Activated CD8-positive, alpha-beta memory T cell treated with anti-CD3 and anti-CD28 coated beads, Interleukin-2, amount 10 ng/mL, durations not matched to agents 7 days and 5 days (primary cell): Measurements from ENCODE around the gene SCN4B. TPM values are rescaled to one million over a fixed set of nuclear protein-coding genes. Genes with fewer than 3 reads are reported as not detected.
A peak's percentile ranks its signal among the peaks of the same experiment; 100 is the strongest.

Experiments
- ATAC-seq: fragments of 150-1000 bp; cut with Tn5 transposase; one replicate; pipeline ENCODE4 v1.10.0; 2021; ENCODE audit warnings: moderate library complexity
- CTCF ChIA-PET: fragments of 350-600 bp; sonication (Branson Sonifier 250); formaldehyde crosslinking; loops from one replicate; lab custom pipeline; 2021; ENCODE audit warnings: antibody characterized with exemption; lab: Charles Lee
- DNase-seq: peaks from one replicate; pipeline ENCODE4 v3.0.0-alpha.2; 2020
- H3K27ac Mint-ChIP-seq: one replicate; pipeline ENCODE4 v1.8.0; 2021; ENCODE audit warnings: mild to moderate bottlenecking, mixed read lengths
- H3K27me3 Mint-ChIP-seq: one replicate; pipeline ENCODE4 v1.8.0; 2021; ENCODE audit warnings: mixed read lengths
- H3K36me3 Mint-ChIP-seq: one replicate; pipeline ENCODE4 v1.8.0; 2021; ENCODE audit warnings: mild to moderate bottlenecking, mixed read lengths
- H3K4me1 Mint-ChIP-seq: one replicate; pipeline ENCODE4 v1.8.0; 2021; ENCODE audit warnings: mixed read lengths
- H3K4me3 Mint-ChIP-seq: one replicate; pipeline ENCODE4 v1.8.0; 2021; ENCODE audit warnings: mild to moderate bottlenecking, moderate library complexity, mixed read lengths
- H3K9me3 Mint-ChIP-seq: one replicate; pipeline ENCODE4 v1.8.0; 2022; ENCODE audit warnings: low read depth, mixed read lengths
- total RNA-seq, 2 experiments: library from RNA; stranded (reverse); gene quantifications; one replicate each; pipeline ENCODE4 v1.2.3, GENCODE V29; 2021

The SCN4B gene
- total RNA-seq, 2 experiments from 2014 or later = 0.54 TPM; not detected in 1

DNA sequence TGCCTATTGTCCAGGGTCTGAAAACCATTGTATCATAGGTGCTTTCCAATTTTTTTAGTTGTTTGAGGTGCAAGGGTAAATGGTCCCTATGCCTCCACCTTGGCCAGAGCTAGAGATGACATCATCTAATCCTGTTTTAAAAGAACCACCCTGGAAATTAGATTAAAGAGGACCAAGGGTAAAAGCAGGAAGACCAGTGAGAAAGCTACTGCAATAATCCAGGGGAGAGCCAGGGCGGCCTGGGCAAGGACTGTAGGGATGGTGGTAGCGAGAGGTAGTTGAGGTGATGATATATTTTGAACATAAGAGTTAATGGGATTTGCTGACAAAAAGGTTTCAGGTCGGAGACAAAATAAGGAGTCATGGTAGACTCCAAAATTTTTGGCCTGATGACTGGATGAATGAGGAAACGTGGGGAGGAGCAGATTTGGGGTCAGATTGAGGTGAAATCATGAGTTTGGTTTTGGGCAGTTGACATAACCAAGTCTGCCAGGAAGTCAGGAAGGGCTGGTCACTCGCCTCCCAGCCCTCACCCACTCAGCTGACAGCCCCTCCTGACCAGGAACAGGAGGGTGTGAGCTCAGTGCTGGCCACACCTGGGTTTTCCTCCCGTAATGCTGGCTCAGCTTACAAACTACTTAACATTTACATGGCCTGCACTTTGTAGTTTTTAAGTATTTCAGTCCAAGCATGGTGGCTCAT lies 23.0 kb downstream of the SCN4B start:
- DNase-seq = no peak
- CTCF ChIA-PET = interaction anchor here (1.6 kb wide), 1 partner anchor 42 kb away, joined by 6 read pairs; no protein-coding TSS in a partner anchor
- Mint-ChIP-seq H3K27me3 (peaks cover 29% of the 10 kb centered on the region), H3K4me1 (peaks cover 11% of the 10 kb centered on the region), H3K4me3 (no peak overlapping the region), H3K27ac (no peak overlapping the region), H3K36me3 (no peaks in the 10 kb centered on the region), H3K9me3 (no peaks in the 10 kb centered on the region)
- no peak for ATAC-seq

DNA sequence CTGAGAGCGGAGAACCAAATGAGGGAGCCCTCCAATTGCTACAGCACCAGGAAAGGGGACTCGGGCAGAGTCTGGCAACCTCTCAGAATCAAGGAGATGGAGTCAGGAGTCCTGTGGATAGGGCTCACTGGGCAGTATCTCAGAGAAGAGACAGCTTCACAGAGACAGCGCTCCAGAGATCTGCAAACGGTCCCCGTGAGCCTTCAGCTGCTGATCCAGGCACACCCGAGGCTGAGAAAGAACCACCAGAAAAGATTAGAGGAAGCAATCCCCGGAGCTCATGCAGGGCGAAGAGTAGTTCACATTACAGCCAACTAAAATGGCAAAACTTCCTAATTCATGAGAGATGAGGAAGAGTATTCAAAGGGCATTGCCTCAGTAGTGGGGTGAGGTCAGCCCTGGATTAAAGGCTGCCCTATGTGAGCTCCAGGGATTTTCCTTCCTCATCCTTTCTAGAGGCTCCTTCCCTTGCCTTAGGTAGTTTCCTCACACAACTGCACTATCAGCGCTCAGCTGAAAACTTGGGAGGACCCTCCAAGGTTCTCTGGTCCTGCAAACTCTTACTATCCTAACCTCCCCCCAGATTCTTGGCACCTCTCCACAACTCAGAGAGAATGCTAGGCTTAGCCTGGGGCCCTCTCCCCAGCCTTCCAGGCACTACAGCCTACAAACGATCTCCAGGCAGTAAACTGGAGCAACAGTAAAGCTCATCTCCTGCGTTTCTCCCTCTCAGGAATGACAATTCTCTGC lies 23.7 kb downstream of the SCN4B start:
- peaks cover 11% of the 10 kb centered on the region for H3K4me1 Mint-ChIP-seq
- DNase-seq = no peak
- H3K36me3 Mint-ChIP-seq = no peaks in the 10 kb centered on the region
- H3K27me3 Mint-ChIP-seq = peaks cover 22% of the 10 kb centered on the region
- no peak for ATAC-seq
- no peak overlapping the region for H3K4me3 Mint-ChIP-seq
- CTCF ChIA-PET = interaction anchor here (0.8 kb wide), 1 partner anchor 42 kb away, joined by 3 read pairs; no protein-coding TSS in a partner anchor
- H3K9me3 Mint-ChIP-seq = no peaks in the 10 kb centered on the region
- H3K27ac Mint-ChIP-seq = no peak overlapping the region

DNA sequence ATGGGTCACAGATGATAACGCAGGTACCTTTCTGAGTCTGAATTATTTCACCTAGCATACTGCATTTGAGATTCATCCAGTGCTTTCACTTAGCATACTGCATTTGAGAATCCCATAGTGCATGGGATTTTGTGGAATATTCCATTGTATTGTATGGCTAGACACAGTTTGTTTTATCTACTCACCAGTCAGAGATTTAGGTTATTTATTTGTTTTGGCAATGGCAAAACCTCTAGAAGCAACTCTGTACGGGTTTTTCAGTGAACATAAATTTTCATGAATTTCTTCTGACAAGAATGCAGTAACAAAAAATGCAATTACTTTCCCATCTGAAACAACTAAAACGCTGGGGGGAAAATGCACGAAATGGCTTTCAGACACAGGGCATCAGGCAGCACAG lies 24.3 kb downstream of the SCN4B start:
- Mint-ChIP-seq H3K9me3 (no peaks in the 10 kb centered on the region), H3K4me3 (no peak overlapping the region), H3K27me3 (peaks cover 19% of the 10 kb centered on the region), H3K27ac (no peak overlapping the region), H3K36me3 (no peaks in the 10 kb centered on the region), H3K4me1 (peaks cover 11% of the 10 kb centered on the region)
- DNase-seq (no peak), ATAC-seq (no peak)
- CTCF ChIA-PET = interaction anchor here (0.8 kb wide), 1 partner anchor 43 kb away, joined by 3 read pairs; no protein-coding TSS in a partner anchor

DNA sequence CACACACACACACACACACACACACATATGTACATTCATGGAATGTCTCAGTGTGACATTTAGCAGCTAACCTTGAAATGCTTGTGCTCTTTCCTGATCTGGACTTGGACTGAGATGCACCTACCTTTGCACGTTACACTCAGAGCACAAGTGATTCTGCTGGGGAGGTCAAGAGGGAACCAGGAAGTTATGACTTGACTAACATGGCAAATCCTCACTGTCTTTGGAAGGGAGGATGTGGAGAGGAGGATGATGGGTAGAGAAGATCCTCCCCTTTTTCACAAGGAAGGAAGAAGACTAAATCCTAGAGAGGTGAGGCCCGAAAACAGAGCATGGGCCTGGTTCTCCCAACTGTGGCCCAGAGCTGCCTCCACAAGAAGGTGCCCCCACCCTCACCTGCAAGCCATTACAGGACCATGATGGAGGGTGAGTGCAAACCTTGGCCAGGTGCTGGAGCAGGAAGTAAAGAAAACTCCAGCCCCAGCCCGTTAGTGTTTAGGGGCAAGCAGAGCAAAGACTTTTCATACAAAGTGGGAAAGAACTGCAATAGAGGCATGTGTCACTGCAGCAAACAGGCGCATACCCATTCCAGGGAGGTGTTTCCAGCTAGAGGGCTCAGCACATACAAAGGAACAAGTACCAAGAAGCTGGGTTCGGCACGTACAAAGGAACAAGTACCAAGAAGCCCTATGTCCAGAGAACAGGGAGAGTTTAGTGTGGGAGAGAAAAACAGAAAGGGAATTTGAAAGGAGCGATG lies 26.4 kb downstream of the SCN4B start:
- no peaks in the 10 kb centered on the region for H3K9me3 Mint-ChIP-seq
- DNase-seq (no peak), ATAC-seq (peak; percentile 51)
- peaks cover 15% of the 10 kb centered on the region for H3K27me3 Mint-ChIP-seq
- peak overlapping the region; percentile 18 for H3K27ac Mint-ChIP-seq
- H3K4me3 Mint-ChIP-seq = no peak overlapping the region
- CTCF ChIA-PET = no interaction called here
- H3K36me3 Mint-ChIP-seq = peaks cover 2% of the 10 kb centered on the region
- peaks cover 11% of the 10 kb centered on the region for H3K4me1 Mint-ChIP-seq

DNA sequence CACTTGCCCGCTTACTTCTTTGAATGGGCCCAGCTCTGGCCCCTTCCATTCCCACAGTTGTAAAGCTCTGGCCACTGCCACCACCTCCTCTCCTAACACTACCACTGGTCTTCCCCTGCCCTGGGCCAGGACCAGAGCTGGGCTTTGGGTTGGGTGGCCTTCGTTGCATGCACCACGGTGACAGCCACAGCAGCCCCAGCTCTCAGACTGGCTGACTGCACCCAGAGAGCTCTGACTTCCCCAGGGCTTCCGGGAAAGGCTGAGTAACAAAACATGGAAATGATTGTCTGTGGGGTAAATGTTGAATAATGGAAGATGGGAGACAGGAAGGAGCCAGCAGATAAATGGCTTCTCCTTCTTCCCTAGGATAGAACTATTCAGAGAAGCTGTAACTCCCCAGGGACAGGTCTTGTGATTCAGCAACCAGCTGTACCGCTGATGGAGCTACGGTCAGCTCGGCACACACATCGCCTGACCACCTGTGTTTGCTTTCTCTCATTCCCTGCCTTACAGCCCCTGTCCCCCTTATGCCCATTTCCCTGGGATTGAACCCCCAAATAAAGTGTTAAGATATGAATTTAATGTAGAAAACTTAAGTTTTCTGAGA lies 27.6 kb downstream of the SCN4B start:
- peaks cover 10% of the 10 kb centered on the region for H3K9me3 Mint-ChIP-seq
- CTCF ChIA-PET = interaction anchor here (0.5 to 1.2 kb wide), 5 partner anchors 11 to 171 kb away, joined by 3 to 5 read pairs (median 3); no protein-coding TSS in a partner anchor
- DNase-seq = no peak
- no peak overlapping the region for H3K27ac Mint-ChIP-seq
- peaks cover 8% of the 10 kb centered on the region for H3K36me3 Mint-ChIP-seq
- ATAC-seq = no peak
- H3K4me1 Mint-ChIP-seq = peaks cover 11% of the 10 kb centered on the region
- H3K27me3 Mint-ChIP-seq = peaks cover 9% of the 10 kb centered on the region
- no peak overlapping the region for H3K4me3 Mint-ChIP-seq

DNA sequence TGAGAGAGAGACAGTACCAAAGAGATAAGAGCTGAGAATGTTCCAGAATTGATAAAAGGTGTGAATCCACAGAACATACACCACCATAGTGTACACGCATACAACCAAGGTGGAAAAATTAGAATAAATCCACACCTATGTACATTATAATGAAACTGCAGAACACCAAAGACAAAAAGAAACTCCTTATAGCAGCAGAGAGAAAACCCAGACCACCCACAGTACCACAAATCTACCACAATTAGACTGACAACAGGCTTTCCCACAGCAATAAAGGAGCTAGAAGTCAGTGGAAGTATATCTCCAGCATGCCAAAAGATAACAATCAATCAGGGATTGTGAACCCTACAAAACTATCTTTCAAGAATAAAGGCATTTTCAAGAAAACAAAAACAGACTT lies 31.8 kb downstream of the SCN4B start:
- Mint-ChIP-seq H3K27ac (no peak overlapping the region), H3K4me1 (peaks cover 26% of the 10 kb centered on the region), H3K36me3 (peaks cover 16% of the 10 kb centered on the region), H3K4me3 (no peak overlapping the region), H3K9me3 (peaks cover 15% of the 10 kb centered on the region), H3K27me3 (no peaks in the 10 kb centered on the region)
- no peak for DNase-seq
- ATAC-seq = no peak
- CTCF ChIA-PET = interaction anchor here (0.9 kb wide), 1 partner anchor 50 kb away, joined by 3 read pairs; no protein-coding TSS in a partner anchor

DNA sequence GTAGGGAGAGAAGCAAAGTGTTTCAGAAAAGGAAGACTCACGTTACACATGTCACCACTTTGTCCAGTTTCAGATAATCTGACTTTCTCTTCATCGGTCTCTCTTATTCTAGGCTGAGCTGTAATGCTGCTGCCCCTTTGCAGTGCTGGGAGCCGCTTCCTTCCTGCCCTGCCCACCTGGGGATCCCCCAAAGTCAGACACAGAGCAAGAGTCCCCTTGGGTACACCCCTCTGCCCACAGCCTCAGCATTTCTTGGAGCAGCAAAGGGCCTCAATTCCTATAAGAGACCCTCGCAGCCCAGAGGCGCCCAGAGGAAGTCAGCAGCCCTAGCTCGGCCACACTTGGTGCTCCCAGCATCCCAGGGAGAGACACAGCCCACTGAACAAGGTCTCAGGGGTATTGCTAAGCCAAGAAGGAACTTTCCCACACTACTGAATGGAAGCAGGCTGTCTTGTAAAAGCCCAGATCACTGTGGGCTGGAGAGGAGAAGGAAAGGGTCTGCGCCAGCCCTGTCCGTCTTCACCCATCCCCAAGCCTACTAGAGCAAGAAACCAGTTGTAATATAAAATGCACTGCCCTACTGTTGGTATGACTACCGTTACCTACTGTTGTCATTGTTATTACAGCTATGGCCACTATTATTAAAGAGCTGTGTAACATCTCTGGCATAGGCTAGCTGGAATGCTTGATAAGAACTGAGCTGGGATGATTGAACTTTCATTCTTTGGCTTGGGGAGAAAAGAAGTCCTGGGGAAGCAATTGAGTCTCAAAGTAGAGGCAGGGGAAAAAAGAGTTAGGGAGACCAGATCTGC lies 34.6 kb downstream of the SCN4B start:
- H3K4me1 Mint-ChIP-seq = peaks cover 50% of the 10 kb centered on the region
- peak overlapping the region; percentile 46 for H3K4me3 Mint-ChIP-seq
- peaks cover 16% of the 10 kb centered on the region for H3K36me3 Mint-ChIP-seq
- H3K27ac Mint-ChIP-seq = peak overlapping the region; percentile 74
- no peaks in the 10 kb centered on the region for H3K27me3 Mint-ChIP-seq
- peak; percentile 75 for DNase-seq
- peak; percentile 85 for ATAC-seq
- CTCF ChIA-PET = interaction anchor here (0.9 to 2.8 kb wide), 4 partner anchors 10 to 65 kb away, joined by 3 to 11 read pairs (median 6); no protein-coding TSS in a partner anchor
- peaks cover 15% of the 10 kb centered on the region for H3K9me3 Mint-ChIP-seq

DNA sequence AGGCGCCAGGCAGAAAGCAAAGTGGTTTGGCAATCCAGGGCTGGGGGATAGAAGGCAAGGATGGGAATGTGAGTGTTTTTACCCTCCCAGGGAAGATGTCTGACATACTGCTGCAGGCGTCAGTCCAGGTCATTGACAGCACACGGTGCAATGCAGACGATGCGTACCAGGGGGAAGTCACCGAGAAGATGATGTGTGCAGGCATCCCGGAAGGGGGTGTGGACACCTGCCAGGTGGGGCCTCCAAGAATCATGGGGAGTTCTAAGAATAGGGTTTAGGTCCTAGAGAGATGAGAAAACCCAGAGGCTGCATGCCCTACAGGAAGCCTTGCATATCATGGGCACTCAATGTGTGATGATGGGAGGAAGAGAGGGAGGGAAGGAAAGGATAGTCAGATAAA lies 37.6 kb downstream of the SCN4B start:
- H3K27me3 Mint-ChIP-seq = no peaks in the 10 kb centered on the region
- peaks cover 58% of the 10 kb centered on the region for H3K4me1 Mint-ChIP-seq
- ATAC-seq (no peak), DNase-seq (no peak)
- no peak overlapping the region for H3K4me3 Mint-ChIP-seq
- peaks cover 5% of the 10 kb centered on the region for H3K9me3 Mint-ChIP-seq
- peaks cover 8% of the 10 kb centered on the region for H3K36me3 Mint-ChIP-seq
- peak overlapping the region; percentile 4 for H3K27ac Mint-ChIP-seq
- CTCF ChIA-PET = interaction anchor here (0.6 to 1.5 kb wide), 2 partner anchors 56 to 62 kb away, joined by 4 to 5 read pairs; no protein-coding TSS in a partner anchor

DNA sequence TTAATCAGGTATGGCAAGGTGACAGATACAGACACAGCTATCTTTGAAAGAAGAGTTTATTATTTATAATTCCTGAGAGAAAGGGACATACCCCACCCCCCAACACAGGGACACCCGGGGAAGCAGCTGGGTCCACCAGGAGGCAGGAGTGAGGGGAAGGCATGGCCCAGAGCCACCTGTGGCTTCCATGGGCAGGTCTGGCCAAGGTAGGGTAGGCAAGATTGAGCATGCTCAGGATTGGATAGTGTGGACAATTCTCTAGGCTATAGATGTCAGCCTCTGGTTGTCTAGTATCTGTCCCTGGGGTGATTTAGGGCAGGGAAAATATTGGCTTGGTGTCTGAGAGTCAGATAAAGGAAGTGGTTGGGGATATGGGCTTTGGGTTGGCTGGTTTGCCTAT lies 38.4 kb downstream of the SCN4B start:
- Mint-ChIP-seq H3K4me3 (no peak overlapping the region), H3K36me3 (peaks cover 5% of the 10 kb centered on the region), H3K27me3 (no peaks in the 10 kb centered on the region), H3K27ac (peak overlapping the region; percentile 5), H3K9me3 (peaks cover 4% of the 10 kb centered on the region), H3K4me1 (peaks cover 58% of the 10 kb centered on the region)
- CTCF ChIA-PET = interaction anchor here (1.0 to 1.7 kb wide), 5 partner anchors 11 to 281 kb away, joined by 3 to 6 read pairs (median 4); no protein-coding TSS in a partner anchor
- DNase-seq (no peak), ATAC-seq (peak; percentile 35)

DNA sequence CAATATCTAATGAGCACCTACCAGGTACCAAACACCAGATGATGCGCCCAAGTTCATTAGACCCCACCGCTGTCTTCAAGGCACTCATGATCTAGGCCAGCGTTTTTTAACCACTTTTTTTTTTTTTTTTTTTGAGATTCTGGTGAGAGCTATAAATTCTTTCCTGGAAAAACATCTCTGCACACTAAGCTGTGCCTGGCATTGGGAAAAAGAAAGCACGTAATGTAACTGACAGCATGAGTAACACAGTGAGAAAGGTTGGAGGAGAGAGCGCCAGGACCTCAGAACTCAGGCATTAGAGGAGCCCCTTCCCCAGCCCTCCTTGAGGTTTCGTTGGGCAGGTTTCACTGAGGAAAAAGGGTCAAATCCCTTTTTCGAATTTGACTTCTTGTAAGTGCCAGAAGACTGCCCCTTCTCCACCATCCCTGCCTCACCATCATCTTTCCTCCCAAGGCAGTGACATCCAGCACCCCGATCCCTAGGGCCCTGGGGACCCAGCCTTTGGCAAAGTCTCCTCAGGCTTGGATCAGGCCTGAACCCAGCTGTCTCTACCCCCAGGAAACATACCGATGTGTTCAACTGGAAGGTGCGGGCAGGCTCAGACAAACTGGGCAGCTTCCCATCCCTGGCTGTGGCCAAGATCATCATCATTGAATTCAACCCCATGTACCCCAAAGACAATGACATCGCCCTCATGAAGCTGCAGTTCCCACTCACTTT lies 39.8 kb downstream of the SCN4B start:
- no peak for DNase-seq
- no peaks in the 10 kb centered on the region for H3K36me3 Mint-ChIP-seq
- no peaks in the 10 kb centered on the region for H3K9me3 Mint-ChIP-seq
- H3K4me3 Mint-ChIP-seq = no peak overlapping the region
- CTCF ChIA-PET = interaction anchor here (0.6 to 1.7 kb wide), 4 partner anchors 16 to 279 kb away, joined by 3 to 6 read pairs (median 3); no protein-coding TSS in a partner anchor
- ATAC-seq = no peak
- H3K27me3 Mint-ChIP-seq = no peaks in the 10 kb centered on the region
- H3K4me1 Mint-ChIP-seq = peaks cover 49% of the 10 kb centered on the region
- H3K27ac Mint-ChIP-seq = no peak overlapping the region

DNA sequence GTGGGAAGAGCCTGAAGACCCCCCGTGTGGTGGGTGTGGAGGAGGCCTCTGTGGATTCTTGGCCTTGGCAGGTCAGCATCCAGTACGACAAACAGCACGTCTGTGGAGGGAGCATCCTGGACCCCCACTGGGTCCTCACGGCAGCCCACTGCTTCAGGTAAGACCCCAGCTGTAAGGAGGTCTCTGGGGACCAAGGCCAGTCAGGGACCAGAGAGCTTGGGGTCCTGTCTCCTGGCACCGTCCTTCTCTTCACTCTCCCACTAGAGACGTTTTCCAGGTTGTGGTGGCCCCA lies 40.9 kb downstream of the SCN4B start:
- no peaks in the 10 kb centered on the region for H3K27me3 Mint-ChIP-seq
- no peak for ATAC-seq
- H3K27ac Mint-ChIP-seq = no peak overlapping the region
- CTCF ChIA-PET = no interaction called here
- no peaks in the 10 kb centered on the region for H3K36me3 Mint-ChIP-seq
- H3K4me3 Mint-ChIP-seq = no peak overlapping the region
- peaks cover 38% of the 10 kb centered on the region for H3K4me1 Mint-ChIP-seq
- no peaks in the 10 kb centered on the region for H3K9me3 Mint-ChIP-seq
- no peak for DNase-seq
